HG02623 (cell line): ENCODE data around the gene CDC42EP2.
A peak's percentile ranks its signal among the peaks of the same experiment; 100 is the strongest.
"Not testable (repeated sequence)": the region's sequence is repeated elsewhere in the genome, so short reads cannot be mapped to it uniquely, and the experiment has no call there.

Experiments used
- ATAC-seq: cut with Tn5 transposase; IDR thresholded peaks from one replicate; pipeline ENCODE4 v1.9.1; 2021; ENCODE audit warnings: moderate library complexity; ENCODE audit not compliant: unreplicated experiment

The CDC42EP2 gene

GRCh38 chr11:65317025-65317786 is 2.5 kb downstream of the CDC42EP2 start:
- no peak for ATAC-seq

- no peak for ATAC-seq
Measured at GRCh38 chr11:65320386-65321075, 5.9 kb downstream of the CDC42EP2 start.

DNA sequence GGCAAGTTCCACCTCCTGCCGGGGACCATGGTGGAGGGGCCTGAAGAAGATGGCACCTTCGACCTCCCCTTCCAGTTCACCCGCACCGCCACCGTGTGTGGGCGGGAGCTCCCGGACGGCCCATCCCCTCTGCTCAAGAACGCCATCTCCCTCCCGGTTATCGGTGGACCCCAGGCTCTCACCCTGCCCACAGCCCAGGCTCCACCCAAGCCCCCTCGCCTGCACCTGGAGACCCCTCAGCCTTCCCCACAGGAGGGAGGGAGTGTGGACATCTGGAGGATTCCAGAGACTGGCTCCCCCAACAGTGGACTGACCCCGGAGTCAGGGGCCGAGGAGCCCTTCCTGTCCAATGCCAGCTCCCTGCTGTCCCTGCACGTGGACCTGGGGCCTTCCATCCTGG is 6.4 kb downstream of the CDC42EP2 start:
- no peak for ATAC-seq

GRCh38 chr11:65321828-65322485 is 7.3 kb downstream of the CDC42EP2 start:
- no peak for ATAC-seq

GRCh38 chr11:65323813-65324212 is 9.1 kb downstream of the CDC42EP2 start:
- ATAC-seq: no peak

- ATAC-seq: no peak
Measured at GRCh38 chr11:65325435-65325834, 10.8 kb downstream of the CDC42EP2 start.

DNA sequence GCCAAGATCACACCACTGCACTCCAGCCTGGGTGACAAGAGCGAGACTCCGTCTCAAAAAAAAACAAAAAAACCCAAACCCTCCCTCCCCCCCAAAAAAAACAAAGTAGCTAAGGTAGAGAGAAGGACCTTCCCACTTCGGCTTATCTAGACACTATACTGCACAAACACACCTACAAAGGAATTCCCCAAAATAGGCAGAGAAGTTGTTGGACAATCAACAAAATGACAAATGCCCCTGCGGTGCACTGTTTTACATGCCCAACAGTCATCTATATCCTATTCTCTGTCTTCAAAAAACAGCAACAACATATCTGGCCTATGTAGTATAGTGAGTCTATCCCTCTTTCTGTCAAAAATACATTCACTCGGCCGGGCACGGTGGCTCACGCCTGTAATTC is 12.4 kb downstream of the CDC42EP2 start:
- ATAC-seq: no peak

- ATAC-seq: no peak
Measured at GRCh38 chr11:65329478-65329877, 14.8 kb downstream of the CDC42EP2 start.

GRCh38 chr11:65329944-65330403 is 15.3 kb downstream of the CDC42EP2 start:
- ATAC-seq: no peak

- no peak for ATAC-seq
Measured at GRCh38 chr11:65330544-65330943, 15.9 kb downstream of the CDC42EP2 start.

GRCh38 chr11:65332591-65332990 is 17.9 kb downstream of the CDC42EP2 start:
- not testable (repeated sequence) for ATAC-seq

DNA sequence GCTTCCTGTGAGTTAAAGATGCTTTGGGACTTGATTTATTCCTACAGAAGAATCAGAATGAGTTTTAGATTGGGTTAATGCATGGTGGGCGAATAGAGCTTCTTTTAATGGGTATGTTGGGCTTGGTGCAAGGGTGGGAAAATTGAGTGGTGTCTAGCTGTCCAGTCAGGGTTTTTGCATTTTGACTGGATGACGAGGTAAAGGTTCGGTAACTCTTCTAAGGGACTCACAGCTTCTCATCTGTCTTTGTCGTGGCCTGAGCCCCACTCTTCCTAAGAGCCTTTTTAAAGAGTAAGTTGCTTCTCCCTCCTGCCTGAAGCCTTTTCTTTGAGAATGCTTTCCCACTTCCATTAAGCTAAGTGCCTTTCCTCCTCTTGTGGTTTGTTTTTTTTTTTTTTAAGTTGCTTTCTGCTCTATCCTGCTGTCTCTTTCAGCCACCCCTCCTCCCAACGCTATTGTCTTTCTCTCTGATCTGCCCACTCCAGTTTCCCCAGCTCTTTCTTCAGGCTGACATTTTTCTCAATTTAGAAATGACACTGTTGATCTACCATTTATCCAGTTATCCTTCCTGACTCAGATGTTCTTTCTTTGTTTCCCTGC is 20.1 kb downstream of the CDC42EP2 start:
- ATAC-seq: no peak

DNA sequence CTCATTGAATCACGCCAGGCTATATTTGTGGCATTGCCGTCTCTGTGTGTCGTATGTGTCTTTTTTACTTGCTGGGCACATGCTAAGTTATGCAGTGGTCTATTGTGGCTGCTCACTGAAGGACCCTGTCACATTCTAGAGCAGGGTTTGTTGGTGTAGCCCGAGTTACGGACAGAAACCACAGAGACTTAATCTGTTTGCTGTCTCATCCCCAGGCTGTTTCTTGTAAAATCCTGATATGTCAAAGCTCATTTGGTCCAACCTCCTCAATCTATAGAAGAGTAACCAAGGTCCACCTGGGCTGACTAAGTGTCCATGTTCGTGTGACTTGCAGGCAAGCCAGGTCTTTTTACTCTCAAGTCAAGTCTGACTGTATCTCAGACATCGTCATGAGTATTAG is 24.0 kb downstream of the CDC42EP2 start:
- no peak for ATAC-seq

GRCh38 chr11:65340226-65340625 is 25.6 kb downstream of the CDC42EP2 start:
- no peak for ATAC-seq

GRCh38 chr11:65341856-65342255 is 27.2 kb downstream of the CDC42EP2 start:
- no peak for ATAC-seq

DNA sequence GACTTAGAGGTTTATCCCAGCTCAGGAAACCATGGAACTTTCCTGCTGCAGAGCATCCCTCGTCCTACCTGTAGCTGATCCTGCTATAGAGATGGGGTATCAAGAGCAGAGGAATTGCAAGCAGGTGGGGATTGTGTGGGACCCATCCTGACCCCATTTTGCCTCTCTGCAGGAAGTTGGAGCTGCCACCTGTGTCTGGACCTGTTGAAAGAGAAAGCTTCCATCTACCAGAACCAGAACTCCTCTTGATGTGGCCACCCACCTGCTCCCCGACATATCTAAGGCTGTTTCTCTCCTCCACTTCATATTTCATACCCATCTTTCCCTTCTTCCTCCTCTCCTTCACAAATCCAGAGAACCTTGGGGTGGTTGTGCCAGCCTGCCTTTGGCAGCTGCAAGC is 36.8 kb downstream of the CDC42EP2 start:
- no peak for ATAC-seq

- ATAC-seq: no peak
Measured at GRCh38 chr11:65352783-65353182, 38.1 kb downstream of the CDC42EP2 start.

- ATAC-seq: no peak
Measured at GRCh38 chr11:65353376-65353775, 38.7 kb downstream of the CDC42EP2 start.

- no peak for ATAC-seq
Measured at GRCh38 chr11:65353900-65354264, 39.2 kb downstream of the CDC42EP2 start.

- peak; percentile 85 for ATAC-seq
Measured at GRCh38 chr11:65354265-65355012, 39.8 kb downstream of the CDC42EP2 start, which contains the start of gene TIGD3. TIGD3 (plus strand) TSS chr11:65354751; CDS start chr11:65355809, 1,058 bp downstream.
